ENCODE data around the gene RPL39L. TPM values are rescaled to one million over a fixed set of nuclear protein-coding genes. Genes with fewer than 3 reads are reported as not detected.
A peak's percentile ranks its signal among the peaks of the same experiment; 100 is the strongest.

Gene RPL39L
- total RNA-seq, 4 donors from 2014 or later, result 5.4 to 8.9 (median 7.4) TPM

DNA sequence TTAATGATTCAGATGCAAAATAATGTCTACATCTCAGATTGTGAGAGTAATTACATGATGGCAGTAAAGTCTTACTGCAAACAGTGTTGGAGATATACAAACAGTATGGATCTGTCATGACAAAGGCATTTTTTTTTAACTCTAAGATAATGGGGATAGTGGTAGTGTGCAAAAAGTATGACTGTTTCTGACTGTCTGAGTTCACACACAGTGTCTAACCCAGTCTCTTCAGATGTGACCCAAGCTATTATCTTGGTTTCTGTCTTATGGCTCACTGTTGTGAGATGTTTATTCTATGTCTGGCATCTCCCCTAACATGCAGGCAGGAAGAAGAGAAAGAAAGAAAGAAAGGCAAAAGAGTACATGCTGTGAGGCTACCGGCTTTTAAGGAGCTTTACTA, 17.0 kb downstream of the RPL39L start:
- ATAC-seq, result no peak
- H3K4me3 ChIP-seq, result no peak overlapping the region
- H3K27me3 ChIP-seq, result no peaks in the 10 kb centered on the region
- no peak overlapping the region for H3K27ac ChIP-seq
- TF ChIP-seq POLR2AphosphoS5 (IDR thresholded peaks at IDR 0.05) (no peak), POLR2A (IDR thresholded peaks at IDR 0.05) (no peak), CTCF (IDR thresholded peaks at IDR 0.05) (no peak), EP300 (IDR thresholded peaks at IDR 0.05) (no peak)
- H3K4me1 ChIP-seq, result no peaks in the 10 kb centered on the region
- H3K9me3 ChIP-seq, result no peaks in the 10 kb centered on the region
- 71 to 100% methylated on average over 1 of the region's 1 CpG for WGBS, 2 donors (ENCODE audit: low coverage in 1 of 2)
- peaks cover 0 to 9% of the 10 kb centered on the region in 2 donors for H3K36me3 ChIP-seq

GRCh38 chr3:187120326-187120725, 19.0 kb downstream of the RPL39L start:
- no peak for ATAC-seq
- Histone ChIP-seq H3K9me3 (no peaks in the 10 kb centered on the region), H3K27ac (no peak overlapping the region), H3K4me3 (no peak overlapping the region), H3K4me1 (no peaks in the 10 kb centered on the region), H3K27me3 (no peaks in the 10 kb centered on the region), H3K36me3 (peaks cover 0 to 9% of the 10 kb centered on the region in 2 donors)
- TF ChIP-seq EP300 (IDR thresholded peaks at IDR 0.05) (no peak), POLR2AphosphoS5 (IDR thresholded peaks at IDR 0.05) (no peak)
- WGBS, 2 donors (ENCODE audit: low coverage in 1 of 2), result 60 to 86% methylated on average over 1 to 2 of the region's 2 CpGs

- Histone ChIP-seq H3K4me3 (no peak overlapping the region), H3K4me1 (no peaks in the 10 kb centered on the region), H3K27me3 (no peaks in the 10 kb centered on the region), H3K27ac (no peak overlapping the region), H3K36me3 (no peaks in the 10 kb centered on the region), H3K9me3 (no peaks in the 10 kb centered on the region)
- TF ChIP-seq CTCF (IDR thresholded peaks at IDR 0.05) (no peak), POLR2A (IDR thresholded peaks at IDR 0.05) (no peak), EP300 (IDR thresholded peaks at IDR 0.05) (no peak), POLR2AphosphoS5 (IDR thresholded peaks at IDR 0.05) (no peak)
- 83% methylated on average over 2 of the region's 2 CpGs; no CpG with 5 or more reads in 1 of the 2 donors for WGBS, 2 donors (ENCODE audit: low coverage in 1 of 2)
- ATAC-seq, result no peak
Measured at GRCh38 chr3:187114511-187114910, 24.8 kb downstream of the RPL39L start.

- Histone ChIP-seq H3K27me3 (no peaks in the 10 kb centered on the region), H3K4me1 (no peaks in the 10 kb centered on the region), H3K9me3 (no peaks in the 10 kb centered on the region), H3K4me3 (no peak overlapping the region), H3K27ac (no peak overlapping the region), H3K36me3 (no peaks in the 10 kb centered on the region)
- TF ChIP-seq EP300 (IDR thresholded peaks at IDR 0.05) (no peak), CTCF (IDR thresholded peaks at IDR 0.05) (peak; percentile 40 to 66 (median 52))
- no peak for ATAC-seq
- 22 to 90% methylated on average over 1 to 2 of the region's 2 CpGs for WGBS, 2 donors (ENCODE audit: low coverage in 1 of 2)
Measured at GRCh38 chr3:187112934-187113793, 26.1 kb downstream of the RPL39L start.

- ATAC-seq, result no peak
- Histone ChIP-seq H3K27ac (no peak overlapping the region), H3K36me3 (no peaks in the 10 kb centered on the region), H3K4me1 (no peaks in the 10 kb centered on the region), H3K9me3 (no peaks in the 10 kb centered on the region), H3K4me3 (no peak overlapping the region), H3K27me3 (no peaks in the 10 kb centered on the region)
- TF ChIP-seq CTCF (IDR thresholded peaks at IDR 0.05), result no peak
- no peak for TF ChIP-seq EP300 (IDR thresholded peaks at IDR 0.05)
- TF ChIP-seq POLR2A (IDR thresholded peaks at IDR 0.05), result no peak
- TF ChIP-seq POLR2AphosphoS5 (IDR thresholded peaks at IDR 0.05), result no peak
- 79% methylated on average over 1 of the region's 1 CpG; no CpG with 5 or more reads in 1 of the 2 donors for WGBS, 2 donors (ENCODE audit: low coverage in 1 of 2)
Measured at GRCh38 chr3:187110156-187110555, 29.1 kb downstream of the RPL39L start.
